BE2C (cell line): ENCODE results near the gene CLDN16. TPM values are rescaled to one million over a fixed set of nuclear protein-coding genes. Genes with fewer than 3 reads are reported as not detected.

Experiments used
- DNase-seq: peaks from one replicate; pipeline ENCODE4 v3.0.0-alpha.2; 2020
- H3K27me3 ChIP-seq: fragments of 250-450 bp; sonication (Bioruptor Pico); 2 replicates; pipeline ENCODE4 v1.5.1; 2020; ENCODE audit warnings: mild to moderate bottlenecking
- H3K36me3 ChIP-seq: fragments of 250-450 bp; sonication (Bioruptor Pico); 2 replicates; pipeline ENCODE4 v1.5.1; 2020; ENCODE audit warnings: mild to moderate bottlenecking
- H3K4me1 ChIP-seq: fragments of 250-450 bp; sonication (Bioruptor Pico); 2 replicates; pipeline ENCODE4 v1.5.1; 2020
- H3K4me3 ChIP-seq: 2 replicates; pipeline ENCODE4 v1.5.1; 2011; ENCODE audit warnings: low read depth, low read length
- H3K9me3 ChIP-seq: fragments of 250-450 bp; sonication (Bioruptor Pico); 2 replicates; pipeline ENCODE4 v1.5.1; 2020
- polyA plus RNA-seq: library from polyadenylated mRNA; unstranded; fragments of >200 nt; gene quantifications from one replicate; pipeline ENCODE4 v1.2.1, GENCODE V29; 2012; ENCODE audit warnings: low read depth, missing spikeins; ENCODE audit not compliant: insufficient read length, insufficient read depth
- TF ChIP-seq, protein P1 (sequence below): IDR thresholded peaks from 2 replicates; pipeline ENCODE4 v1.5.1; 2012; ENCODE audit warnings: mild to moderate bottlenecking, low read depth, low read length

The CLDN16 gene, protein sequence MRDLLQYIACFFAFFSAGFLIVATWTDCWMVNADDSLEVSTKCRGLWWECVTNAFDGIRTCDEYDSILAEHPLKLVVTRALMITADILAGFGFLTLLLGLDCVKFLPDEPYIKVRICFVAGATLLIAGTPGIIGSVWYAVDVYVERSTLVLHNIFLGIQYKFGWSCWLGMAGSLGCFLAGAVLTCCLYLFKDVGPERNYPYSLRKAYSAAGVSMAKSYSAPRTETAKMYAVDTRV
- polyA plus RNA-seq = 0.14 TPM

DNA sequence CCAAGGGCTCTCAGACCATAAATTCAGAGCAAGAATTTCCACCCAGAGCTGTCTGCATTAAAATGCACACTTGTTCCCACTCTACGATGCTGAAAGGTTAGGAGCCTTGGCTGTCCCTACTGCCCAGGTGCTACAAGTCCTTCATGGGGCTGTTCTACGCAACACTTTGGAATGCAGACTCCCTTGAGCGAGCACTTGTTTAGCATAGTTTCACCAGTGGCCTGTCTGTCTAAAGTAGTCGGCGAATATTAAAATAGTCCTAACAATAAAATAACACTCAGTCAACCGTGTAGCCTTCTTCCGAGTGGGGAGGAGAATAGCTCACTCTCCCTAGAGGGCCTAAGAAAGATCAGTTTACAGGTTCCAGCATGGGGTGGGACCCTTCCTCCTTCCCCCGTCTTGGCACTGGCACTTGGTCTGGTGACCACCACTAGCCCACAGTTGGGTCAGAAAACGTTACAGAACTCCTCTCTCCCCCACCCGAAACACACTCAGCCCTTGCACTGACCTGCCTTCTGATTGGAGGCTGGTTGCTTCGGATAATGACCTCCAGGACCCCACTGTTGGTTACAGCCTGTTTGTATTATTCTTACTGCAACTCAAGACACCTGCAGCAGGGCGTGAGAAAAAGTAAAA lies at the start of gene CLDN16:
TSS of gene CLDN16 (plus strand) at position 586 of the 636 bp plus-strand sequence. CDS start 167 bp downstream, outside the sequence.
- Histone ChIP-seq H3K27me3 (no peaks in the 10 kb centered on the region), H3K4me1 (no peaks in the 10 kb centered on the region), H3K36me3 (no peaks in the 10 kb centered on the region), H3K9me3 (no peaks in the 10 kb centered on the region), H3K4me3 (no peak within 1 kb of the TSS)
- DNase-seq = no peak
- TF ChIP-seq, protein P1, sequence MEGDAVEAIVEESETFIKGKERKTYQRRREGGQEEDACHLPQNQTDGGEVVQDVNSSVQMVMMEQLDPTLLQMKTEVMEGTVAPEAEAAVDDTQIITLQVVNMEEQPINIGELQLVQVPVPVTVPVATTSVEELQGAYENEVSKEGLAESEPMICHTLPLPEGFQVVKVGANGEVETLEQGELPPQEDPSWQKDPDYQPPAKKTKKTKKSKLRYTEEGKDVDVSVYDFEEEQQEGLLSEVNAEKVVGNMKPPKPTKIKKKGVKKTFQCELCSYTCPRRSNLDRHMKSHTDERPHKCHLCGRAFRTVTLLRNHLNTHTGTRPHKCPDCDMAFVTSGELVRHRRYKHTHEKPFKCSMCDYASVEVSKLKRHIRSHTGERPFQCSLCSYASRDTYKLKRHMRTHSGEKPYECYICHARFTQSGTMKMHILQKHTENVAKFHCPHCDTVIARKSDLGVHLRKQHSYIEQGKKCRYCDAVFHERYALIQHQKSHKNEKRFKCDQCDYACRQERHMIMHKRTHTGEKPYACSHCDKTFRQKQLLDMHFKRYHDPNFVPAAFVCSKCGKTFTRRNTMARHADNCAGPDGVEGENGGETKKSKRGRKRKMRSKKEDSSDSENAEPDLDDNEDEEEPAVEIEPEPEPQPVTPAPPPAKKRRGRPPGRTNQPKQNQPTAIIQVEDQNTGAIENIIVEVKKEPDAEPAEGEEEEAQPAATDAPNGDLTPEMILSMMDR = no peak

DNA sequence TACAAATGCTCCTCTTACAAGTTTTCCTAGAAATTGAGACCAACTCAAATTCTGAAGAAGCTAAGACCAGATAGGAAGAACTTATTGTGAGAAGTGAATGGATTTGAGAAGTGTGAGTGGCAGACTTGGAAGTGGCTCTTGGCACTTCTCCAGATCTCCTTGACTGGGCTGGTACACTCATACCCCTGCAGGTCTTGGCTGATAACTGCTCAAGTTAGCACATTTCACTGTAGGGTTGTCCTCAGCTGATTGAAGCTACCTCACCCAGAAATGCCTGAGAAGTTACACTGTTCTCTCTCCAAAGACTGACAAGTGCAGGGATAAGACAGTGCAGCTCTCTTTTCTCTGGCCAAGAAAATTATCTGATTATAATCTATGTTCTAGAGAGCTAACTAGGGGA lies 49.2 kb upstream of the CLDN16 start:
- H3K36me3 ChIP-seq = no peaks in the 10 kb centered on the region
- no peak overlapping the region for H3K4me3 ChIP-seq
- H3K27me3 ChIP-seq = no peaks in the 10 kb centered on the region
- TF ChIP-seq, protein P1 = no peak
- no peak for DNase-seq
- H3K9me3 ChIP-seq = no peaks in the 10 kb centered on the region
- no peaks in the 10 kb centered on the region for H3K4me1 ChIP-seq

DNA sequence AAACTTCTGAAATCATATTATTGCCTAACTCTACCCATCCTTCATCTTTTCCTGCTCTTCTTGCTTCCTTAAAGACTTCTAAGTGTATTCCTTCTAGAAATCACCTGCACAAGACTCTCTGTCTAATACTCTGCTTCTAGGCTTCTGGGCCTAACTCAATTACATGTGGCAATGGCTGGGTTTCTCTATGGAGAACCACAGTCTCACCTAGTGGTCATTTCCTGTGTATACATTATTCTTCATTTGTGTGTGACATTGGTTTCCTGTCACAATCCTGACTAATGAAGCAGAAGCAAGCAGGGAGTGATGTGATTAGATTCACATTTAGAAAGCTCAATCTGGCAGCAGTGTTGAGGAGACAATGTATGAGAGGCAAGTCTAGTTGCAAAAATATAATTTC lies 48.8 kb upstream of the CLDN16 start:
- H3K4me1 ChIP-seq = no peaks in the 10 kb centered on the region
- no peak for DNase-seq
- TF ChIP-seq, protein P1 = no peak
- H3K27me3 ChIP-seq = no peaks in the 10 kb centered on the region
- no peaks in the 10 kb centered on the region for H3K9me3 ChIP-seq
- no peak overlapping the region for H3K4me3 ChIP-seq
- no peaks in the 10 kb centered on the region for H3K36me3 ChIP-seq

DNA sequence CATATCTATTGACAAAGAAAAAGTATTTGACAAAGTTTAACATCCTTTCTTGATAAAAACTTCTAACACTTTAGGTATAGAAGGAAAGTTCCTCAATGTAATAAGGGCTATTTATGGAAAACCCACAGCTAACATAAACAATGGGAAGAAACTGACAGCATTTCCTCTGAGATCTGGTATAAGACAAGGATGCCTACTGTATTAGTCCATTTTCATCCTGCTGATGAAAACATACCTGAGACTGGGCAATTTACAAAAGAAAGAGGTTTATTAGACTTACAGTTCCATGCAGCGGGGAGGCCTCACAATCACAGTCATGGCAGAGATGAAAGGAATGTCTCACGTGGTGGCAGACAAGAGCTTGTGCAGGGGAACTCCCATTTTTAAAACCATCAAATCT lies 47.9 kb upstream of the CLDN16 start:
- TF ChIP-seq, protein P1 = no peak
- no peak overlapping the region for H3K4me3 ChIP-seq
- no peak for DNase-seq
- no peaks in the 10 kb centered on the region for H3K36me3 ChIP-seq
- H3K9me3 ChIP-seq = no peaks in the 10 kb centered on the region
- H3K4me1 ChIP-seq = no peaks in the 10 kb centered on the region
- H3K27me3 ChIP-seq = no peaks in the 10 kb centered on the region

DNA sequence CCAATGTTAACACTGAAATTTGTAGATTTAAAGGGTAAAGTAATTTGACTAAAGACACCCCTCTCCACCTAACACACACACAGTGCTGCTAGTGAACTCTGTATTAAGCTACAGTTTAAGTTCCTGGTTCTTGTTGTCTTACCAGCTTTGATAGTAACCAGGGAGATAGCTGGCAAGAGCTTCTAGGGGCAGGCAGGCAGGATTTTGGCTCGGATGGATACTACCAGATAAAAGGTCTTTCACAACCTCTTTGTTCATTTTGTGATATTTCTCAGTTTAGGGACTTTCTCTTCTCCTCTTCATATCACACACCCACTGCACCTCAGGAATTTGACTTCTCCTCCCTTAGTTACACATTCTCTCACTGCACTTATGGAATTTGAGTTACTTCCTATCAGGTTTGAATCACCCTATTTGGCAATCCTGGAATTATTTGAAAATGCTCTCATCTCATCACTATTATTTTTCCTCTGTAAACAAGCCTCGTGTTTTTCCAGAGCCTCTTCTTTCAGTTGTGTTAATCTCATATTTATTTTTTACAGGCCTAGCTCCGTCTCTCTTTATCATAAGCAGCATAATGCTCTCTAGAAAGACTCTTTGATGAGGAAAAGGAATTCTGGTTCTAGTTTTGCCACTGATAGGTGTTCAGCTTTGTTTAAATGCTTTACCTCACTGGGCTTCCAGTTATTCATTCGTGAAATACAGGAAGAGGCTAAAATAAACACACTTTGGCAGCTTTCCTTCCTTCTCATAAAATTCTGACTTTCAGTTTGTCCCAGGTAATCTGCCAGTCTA lies 42.7 kb upstream of the CLDN16 start:
- Histone ChIP-seq H3K4me3 (no peak overlapping the region), H3K27me3 (no peaks in the 10 kb centered on the region), H3K36me3 (no peaks in the 10 kb centered on the region), H3K9me3 (no peaks in the 10 kb centered on the region), H3K4me1 (no peaks in the 10 kb centered on the region)
- TF ChIP-seq, protein P1 = no peak
- no peak for DNase-seq

DNA sequence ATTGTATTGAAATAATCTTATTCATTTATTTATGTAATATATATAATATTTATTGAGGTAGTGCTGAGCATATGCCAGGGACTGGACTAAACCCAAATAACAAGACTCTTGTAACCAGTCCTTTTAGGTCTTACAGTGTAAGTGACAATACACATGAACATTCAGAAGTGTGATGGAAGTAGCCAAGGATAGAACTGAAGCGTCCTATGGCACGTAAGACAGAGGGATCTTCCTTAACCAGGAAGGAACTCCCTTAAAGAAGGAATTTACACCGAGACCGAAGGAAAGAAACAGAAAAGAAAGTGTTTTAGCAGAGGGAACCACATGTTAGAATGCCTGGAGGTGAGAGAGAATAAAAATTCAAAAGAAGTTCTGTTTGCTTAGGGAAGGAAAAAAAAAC lies 42.1 kb upstream of the CLDN16 start:
- TF ChIP-seq, protein P1 = no peak
- DNase-seq = no peak
- H3K36me3 ChIP-seq = no peaks in the 10 kb centered on the region
- H3K9me3 ChIP-seq = no peaks in the 10 kb centered on the region
- no peaks in the 10 kb centered on the region for H3K27me3 ChIP-seq
- no peaks in the 10 kb centered on the region for H3K4me1 ChIP-seq
- H3K4me3 ChIP-seq = no peak overlapping the region
